ENCODE measurements around the gene GAB2.
"Not testable (repeated sequence)": the region's sequence is repeated elsewhere in the genome, so short reads cannot be mapped to it uniquely, and the experiment has no call there.

GAB2 gene

DNA sequence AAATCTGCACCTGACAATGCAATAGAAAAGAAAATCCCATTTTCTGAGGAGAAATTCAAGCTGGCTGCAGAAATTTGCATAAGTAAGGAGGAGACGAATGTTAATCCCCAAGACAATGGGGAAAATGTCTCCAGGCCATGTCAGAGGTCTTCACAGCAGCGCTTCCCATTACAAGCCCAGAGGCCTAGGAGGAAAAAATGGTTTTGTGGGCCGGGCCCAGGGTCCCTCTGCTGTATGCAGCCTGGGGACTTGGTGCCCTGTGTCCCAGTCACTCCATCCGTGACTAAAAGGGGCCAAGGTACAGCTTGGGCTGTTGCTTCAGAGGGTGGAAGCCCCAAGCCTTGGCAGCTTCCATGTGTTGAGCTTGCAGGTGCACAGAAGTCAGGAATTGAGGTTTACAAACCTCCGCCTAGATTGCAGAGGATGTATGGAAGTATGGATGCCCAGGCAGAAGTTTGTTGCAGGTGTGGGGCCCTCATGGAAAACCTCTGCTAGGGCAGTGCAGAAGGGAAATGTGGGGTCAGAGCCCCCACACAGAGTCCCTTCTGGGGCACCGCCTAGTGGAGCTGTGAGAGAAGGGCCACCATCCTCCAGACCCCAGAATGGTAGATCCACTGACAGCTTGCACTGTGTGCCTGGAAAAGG lies 144.9 kb downstream of the GAB2 start:
- not testable (repeated sequence) for DNase-seq

- not testable (repeated sequence) for DNase-seq
These were observed 145.8 kb downstream of the GAB2 start for GRCh38 chr11:78271801-78272200.

- no peak for DNase-seq
These were observed 146.6 kb downstream of the GAB2 start for GRCh38 chr11:78270971-78271370.

DNA sequence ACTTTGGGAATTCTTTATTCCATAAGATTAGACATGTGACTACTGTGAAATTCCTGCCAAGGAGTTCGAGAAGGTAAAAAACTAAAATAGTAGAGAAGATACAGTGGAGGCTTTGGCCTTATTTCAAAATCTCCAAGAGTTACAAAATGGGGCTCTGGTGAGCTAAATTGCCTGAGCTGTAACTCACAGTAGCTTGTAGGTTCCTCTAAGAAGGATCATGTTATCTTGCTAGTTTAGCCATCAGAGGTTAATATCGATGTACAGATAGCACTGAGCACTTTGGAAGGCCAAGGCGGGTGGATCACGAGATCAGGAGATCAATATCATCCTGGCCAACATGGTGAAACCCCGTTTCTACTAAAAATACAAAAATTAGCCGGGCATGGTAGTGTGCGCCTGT lies 147.8 kb downstream of the GAB2 start:
- no peak for DNase-seq

DNA sequence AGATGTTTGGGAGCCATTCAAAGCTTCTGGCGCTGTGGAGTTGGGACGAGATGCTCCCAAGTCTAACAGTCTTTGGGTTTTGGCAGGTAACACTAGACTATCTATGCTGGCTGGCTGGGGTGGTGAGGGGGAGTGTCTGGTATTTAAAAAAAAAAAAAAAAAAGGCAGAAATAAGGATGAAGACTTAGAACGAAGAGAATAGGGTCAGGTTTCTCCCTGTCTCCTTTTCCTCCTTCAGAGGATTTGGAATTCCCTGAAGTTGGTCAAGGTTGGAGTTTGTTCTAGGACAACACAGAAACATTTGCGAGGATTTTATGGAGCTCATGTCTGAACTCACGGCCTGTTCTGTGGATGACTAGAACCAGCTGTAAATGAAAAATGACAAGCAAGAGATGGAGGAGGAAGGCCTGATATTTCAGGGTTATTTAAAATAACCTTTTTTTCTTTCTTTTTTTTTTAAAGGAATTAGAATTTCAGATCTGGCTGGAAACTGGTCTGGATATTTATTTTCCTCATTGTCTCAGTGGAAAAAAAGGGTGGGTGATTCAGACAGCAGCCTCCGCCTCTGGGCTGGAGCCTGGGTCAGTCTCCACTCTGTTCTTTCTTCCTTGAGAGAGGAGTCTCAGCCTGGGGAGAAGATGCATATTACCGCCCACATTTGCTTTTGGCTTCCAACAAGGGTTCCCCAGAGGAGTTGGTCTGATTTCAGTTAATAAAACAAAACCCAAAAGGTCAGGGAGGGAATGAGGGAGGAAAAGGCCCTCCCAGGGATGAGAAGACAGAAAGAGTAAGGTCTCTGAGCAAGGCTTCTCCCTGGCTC lies 148.8 kb downstream of the GAB2 start:
- DNase-seq, result no peak

DNA sequence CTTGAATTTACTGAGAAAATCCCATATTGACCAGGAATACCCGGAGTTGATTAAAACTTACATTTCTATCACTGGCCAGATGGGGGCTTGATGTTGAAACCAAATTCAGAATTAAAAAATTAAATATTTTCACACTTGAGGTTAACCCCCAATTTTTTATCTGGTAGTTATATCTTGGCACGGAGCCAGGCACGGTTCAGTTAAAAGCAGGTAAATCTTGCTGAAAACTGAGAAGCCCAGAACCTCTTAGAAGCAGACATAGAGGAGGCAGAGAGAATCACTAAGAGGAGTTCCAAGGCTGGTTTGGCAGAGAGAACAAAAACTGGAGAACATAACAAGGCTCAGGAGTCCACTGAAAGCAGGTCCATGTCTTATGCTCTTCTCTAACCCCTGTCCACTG lies 151.2 kb downstream of the GAB2 start:
- no peak for DNase-seq

GRCh38 chr11:78265326-78265725 lies 152.3 kb downstream of the GAB2 start:
- DNase-seq, result no peak

DNA sequence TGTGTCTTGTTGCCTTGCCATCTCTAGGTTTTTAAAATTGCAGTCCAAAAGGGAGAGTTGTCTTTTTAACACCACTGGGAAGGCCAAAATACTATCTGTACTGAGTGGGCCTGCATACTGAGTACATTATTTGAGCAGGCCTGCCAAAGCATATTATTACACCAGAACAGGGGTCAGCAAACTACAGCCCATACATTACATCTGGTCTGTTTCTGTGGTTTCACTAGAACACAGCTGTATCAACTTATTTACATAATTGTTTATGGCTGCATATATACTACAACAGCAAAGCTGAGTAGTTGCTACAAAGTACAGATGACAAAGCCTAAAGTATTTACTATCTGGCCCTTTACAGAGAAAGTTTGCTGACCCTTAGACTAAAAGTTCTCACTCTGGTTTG lies 154.9 kb downstream of the GAB2 start:
- DNase-seq, result no peak

DNA sequence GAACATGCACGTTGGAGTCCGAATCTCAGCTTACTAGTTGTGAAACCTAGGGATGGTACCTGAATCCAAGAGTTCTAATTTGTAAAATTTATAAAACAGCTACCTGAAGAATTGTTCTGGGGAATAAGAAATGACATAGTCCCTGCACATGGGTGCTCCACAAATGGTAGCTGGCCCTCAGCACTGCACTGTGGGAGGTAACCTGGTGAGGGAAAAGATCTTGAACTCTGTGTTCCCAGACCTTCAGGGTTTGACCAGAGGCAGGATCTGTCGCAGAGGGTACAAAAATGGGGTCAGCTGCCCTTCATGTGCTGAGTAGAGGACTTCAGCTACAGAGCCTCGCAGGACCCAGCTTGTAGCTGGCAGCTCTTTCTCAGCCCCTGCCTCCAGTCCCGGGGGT lies 155.4 kb downstream of the GAB2 start:
- DNase-seq, result no peak

- no peak for DNase-seq
These were observed 155.8 kb downstream of the GAB2 start for GRCh38 chr11:78261828-78262227.

GRCh38 chr11:78261367-78261766 lies 156.3 kb downstream of the GAB2 start:
- DNase-seq, result no peak

DNA sequence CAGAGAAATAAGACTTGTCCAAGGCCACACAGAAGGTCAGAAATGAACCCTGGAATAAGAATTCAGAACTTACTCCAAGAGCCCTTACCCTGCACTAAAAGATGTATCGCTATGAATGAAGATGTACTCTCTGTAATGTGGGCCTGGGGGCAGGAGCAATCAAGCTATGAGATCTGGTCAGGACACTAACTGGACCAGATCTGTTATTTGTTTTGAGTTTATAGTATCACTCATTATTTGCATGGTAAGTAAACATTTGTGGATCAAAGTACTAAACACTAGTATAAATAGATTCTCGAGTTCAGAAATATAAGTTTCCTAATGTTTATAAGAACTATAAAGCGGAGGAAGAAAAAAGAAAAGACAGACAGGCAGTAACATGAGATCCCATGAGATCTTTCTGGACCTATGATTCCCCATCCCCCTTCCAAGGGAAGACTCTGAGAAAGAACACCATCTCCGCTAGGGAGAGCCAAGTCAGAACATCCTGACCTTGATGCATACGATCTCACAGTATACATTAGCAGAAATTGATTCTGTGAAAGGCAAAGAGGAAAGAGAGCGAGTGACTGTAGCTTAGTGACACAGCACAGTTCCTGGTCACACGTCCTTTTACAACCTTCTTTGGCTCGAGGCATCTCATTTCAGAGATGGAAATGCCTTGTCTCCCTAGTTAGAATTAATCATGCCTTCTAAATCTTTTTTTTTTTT lies 157.7 kb downstream of the GAB2 start:
- DNase-seq, result no peak

DNA sequence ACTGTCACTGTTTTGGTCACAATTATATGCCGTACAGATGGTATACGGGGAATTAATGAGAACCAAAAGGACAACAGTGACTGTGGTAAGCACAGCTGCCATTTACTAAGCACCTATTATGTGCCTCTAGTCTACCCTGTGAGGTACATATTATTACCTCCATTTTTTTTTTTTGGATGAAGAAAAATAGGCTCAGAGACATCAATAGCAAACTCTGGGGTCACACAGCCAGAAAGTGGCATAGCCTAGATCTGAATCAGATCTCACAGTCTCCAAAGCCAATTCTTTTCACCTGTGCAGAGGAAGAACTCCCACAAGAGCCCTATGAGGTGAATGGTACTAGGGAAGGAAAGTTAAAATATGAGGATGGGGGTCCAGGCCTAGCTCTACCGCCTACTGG lies 160.0 kb downstream of the GAB2 start:
- DNase-seq, result no peak

DNA sequence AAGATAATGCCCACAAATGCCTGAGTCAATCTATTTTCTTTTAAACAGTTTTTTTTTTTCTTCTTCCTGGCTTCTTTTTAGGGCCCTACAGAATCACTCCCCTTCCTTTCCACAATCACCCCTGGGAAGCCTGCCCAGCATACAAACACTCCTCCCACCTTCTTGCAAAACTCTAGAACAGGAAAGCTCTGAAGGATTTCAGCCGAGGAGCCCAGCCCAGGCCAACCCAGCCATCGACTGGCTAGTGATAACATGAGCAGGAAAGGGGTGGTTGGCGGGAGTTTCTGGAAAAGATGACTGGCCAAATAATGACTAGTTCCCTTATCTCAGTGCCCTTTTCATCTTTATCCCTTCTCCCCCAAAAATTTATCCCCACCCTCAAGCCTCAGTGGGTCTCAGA lies 160.7 kb downstream of the GAB2 start:
- no peak for DNase-seq

GRCh38 chr11:78255919-78256318 lies 161.7 kb downstream of the GAB2 start:
- DNase-seq, result no peak

DNA sequence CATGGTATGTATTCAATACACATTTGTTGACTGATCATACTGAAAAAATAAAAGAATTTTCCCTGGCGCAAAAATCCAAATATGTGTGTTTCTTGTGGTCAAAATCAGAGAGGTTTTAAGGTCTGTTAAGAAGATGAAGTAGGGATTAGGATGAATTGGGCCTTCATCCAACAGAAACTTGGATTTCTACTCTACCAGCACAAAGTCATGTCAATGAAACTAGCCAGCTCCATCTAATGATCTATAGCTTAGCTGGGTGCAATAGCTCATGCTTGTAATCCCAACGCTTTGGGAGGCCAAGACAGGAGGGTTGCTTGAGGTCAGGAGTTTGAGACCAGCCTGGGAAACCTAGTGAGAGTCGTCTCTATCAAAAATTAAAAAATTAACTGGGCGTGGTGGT lies 163.4 kb downstream of the GAB2 start:
- no peak for DNase-seq

GRCh38 chr11:78253797-78254196 lies 163.8 kb downstream of the GAB2 start:
- no peak for DNase-seq

GRCh38 chr11:78251083-78251775 lies 166.4 kb downstream of the GAB2 start:
- no peak for DNase-seq

DNA sequence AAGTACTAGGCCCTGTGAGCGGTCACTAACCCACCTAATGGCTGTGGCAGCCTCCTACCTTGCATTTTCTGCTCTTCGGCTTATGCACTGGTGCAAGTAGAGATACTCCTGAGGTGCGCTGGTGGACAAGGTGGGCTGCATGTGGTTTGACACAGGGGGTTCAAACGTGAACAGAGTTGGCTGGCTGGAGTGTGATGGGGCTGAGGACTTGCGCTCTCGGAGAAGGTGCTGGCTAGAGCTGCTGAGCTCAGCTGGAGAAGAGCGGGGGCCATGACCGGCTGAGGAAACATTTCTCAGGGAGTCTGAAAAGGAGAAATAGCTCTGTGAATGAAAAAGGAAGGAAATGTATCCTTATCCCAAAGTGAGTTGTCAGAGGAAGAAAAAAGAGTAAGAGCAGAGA lies 167.5 kb downstream of the GAB2 start:
- no peak for DNase-seq

GRCh38 chr11:78248903-78249302 lies 168.7 kb downstream of the GAB2 start:
- DNase-seq, result no peak

- no peak for DNase-seq
These were observed 169.4 kb downstream of the GAB2 start for GRCh38 chr11:78248191-78248590.

DNA sequence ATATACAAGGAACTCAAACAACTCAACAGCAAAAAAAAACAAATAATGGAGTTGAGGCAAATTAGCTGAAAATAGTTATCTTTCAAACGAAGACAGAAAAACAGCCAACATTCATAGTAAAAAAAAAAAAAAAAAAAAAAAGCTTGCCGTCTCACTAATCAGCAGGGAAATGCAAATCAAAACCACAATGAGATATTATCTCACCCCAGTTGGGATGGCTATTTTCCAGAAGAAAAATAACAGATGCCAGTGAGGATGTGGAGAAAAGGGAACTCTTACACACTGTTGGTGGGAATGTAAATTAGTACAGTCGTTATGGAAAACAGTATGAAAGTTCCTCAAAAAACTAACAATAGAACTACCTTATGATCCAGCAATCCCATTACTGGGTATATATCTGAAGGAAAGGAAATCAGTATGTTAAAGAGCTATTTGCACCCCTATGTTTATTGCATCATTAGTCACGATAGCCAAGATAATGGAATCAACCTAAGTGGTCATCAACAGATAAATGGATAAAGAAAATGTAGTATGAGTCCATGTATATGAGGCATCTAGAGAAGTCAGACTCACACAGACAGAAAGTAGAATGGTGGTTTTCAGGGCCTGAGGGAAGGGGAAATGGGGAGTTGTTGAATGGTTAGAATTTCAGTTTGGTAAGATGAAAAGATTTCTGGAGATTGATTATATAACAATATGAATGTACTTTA lies 172.9 kb downstream of the GAB2 start:
- no peak for DNase-seq

DNA sequence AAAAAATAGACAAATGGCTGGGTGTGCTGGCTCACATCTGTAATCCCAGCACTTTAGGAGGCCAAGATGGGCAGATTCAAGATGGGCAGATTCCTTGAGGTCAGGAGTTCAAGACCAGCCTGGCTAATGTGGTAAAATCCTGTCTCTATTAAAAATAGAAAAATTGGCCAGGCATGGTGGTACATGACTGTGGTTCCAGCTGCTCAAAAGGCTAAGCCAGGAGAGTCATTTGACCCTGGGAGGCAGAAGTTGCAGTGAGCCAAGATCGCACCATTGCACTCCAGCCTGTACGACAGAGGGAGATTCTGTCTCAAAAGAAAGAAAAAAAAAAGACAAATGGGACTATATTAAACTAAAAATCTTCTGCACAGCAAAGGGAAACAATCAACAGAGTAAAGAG lies 173.5 kb downstream of the GAB2 start:
- DNase-seq, result no peak
